ENCODE data around the gene STUB1.

The STUB1 gene

DNA sequence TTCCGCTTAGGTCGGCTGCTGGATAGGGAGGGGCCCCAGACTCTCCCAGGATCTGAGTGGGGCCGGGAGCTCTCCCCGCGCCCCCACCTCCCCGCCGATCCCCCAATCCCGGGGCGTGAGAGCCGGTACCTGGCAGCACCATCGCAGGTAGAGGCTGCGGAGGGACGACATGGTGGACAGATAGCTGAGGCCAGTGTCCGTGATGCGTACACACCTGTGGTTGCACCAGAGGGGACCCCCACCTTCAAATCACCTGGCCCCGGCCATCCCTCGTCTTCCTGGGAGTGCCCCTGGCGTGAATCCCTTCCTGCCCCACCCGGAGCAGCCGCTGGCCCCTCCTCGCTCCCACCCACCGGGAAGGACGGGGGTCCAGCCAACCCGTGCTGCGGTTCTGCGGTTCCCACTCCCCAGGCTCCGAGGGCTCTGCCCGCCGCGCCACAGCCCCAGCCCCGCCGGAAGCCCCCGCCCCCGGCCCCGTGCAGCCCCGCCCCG is 14.7 kb downstream of the STUB1 start:
- DNase-seq, result no peak

DNA sequence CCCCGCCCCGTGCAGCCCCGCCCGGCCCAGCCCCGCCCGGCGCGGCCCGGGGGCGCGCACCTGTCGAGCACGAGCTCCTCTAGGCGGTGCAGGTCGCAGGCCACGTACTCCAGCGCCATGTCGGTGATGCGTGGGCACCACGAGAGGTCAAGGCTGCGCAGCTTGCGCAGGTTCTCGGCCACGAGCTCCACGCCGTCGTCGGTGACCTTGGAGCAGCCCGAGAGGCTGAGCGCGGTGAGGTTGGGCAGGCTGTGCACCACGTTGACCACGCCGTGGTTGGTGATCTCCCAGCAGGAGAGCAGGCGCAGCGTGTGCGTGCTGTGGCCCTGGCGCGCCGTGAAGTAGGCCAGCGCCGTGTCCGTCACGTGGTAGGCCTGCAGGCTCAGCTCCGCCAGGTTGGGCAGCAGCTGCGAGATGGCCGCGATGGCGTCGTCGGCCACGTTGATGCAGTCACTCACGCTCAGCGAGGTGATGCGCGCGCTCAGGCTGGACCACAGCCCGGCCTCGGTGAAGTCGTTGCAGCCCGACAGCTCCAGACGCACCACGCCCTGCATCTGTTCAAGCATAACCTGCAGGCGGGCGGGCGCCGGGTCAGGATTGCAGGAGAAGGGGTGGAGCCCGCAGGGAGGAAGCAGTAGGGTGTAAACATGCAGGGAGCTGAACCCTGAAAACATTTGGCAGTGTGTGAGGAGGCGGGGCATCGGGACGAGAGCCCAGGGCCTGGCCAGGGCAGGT is 15.3 kb downstream of the STUB1 start:
- no peak for DNase-seq

DNA sequence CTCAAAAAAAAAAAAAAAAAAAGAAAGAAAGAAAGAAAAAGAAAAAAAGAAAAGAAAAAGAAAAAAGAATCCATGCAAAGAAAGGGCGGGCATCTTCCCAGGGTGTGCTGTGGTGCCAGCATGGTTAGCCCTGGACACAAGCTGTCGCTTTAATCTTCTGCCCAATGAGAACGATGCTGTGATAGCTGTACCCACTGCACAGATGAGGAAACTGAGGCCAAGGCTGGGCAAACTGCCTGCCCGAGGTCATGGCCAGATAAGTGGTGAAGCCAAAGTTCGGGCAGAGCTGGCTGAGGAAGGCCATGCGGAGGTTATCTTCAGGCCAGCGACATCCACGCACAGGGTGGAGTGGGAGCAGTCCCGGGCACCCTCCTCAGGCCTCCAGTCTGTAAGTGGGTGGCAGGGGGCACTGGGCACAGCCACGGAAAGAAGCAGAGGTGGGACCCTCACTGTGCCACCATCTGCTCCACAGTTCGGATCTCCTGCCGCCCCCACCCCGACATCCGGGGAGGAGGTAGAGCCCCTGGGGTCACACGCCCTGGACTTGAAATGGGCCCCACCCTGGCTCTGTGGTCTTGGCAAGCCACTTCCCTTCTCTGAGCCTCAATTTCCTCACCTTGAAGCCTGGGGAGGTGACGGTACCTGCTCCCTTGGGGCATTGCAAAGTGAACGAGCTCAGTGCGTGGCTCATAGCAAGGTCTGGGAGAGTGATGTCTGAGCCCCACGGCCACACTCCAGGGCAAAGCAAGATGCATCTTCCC is 18.9 kb downstream of the STUB1 start:
- no peak for DNase-seq

DNA sequence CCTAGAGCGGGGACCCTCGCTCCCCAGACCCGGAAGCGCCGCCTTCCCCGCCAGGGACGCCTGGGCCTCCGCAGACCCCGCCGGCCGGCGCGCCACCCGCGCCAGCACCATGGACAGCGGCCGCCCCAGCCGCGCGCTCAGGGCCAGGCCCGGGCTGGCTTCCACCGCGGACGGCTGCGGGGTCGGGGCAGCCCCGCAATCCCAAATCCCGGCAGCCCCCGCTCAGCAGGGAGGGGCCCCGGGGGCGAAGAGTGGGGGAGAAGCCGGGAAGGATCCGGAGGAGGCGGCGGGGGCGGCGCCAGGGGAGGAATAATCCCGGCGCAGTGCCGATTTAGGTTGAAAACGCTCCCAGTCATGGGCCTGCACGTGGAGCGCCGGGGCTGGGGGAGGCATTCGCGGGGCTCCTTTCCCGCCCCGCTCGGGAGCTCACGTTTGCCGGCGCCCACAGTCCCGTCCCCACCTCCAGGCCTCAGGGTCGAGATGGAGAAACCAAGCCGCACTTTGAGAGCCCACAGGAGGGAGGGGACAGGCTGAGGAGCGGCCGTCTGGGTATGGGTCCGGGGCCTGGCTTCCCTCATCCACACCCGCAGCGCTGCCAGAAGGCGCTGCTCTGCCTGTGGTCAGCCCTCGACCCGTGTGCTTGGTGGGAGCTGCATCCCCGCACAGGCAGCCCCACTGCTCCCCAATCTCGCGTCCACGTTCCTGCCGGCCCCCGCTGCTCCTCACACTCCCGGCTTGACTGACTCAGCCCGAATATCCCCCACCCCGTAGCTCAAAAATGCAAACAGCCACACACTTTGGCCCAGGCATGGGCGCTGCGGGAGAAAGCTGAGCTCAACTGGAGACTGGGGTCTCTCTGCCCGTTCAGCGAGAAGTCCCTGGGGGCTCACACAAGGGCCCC is 20.7 kb downstream of the STUB1 start:
- no peak for DNase-seq

DNA sequence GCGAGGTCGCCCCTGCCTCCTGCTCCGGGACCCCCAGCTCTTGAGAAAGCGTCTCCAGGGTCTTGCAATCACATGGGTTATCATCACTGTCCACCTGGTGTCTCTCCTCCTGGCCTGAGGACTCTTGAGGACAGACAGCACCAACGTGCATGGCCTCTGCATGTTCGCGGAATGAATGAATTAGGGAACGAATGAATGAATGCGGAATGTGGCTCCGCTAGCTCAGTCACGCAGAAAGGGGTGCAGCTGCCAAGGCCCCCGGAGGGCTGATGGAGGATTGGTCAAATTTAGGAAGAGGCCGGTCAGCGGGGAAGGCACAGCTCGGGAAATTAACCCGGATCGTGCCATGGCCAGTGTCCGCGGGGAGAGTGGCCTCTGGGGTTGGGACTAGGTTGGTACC is 22.1 kb downstream of the STUB1 start:
- no peak for DNase-seq

DNA sequence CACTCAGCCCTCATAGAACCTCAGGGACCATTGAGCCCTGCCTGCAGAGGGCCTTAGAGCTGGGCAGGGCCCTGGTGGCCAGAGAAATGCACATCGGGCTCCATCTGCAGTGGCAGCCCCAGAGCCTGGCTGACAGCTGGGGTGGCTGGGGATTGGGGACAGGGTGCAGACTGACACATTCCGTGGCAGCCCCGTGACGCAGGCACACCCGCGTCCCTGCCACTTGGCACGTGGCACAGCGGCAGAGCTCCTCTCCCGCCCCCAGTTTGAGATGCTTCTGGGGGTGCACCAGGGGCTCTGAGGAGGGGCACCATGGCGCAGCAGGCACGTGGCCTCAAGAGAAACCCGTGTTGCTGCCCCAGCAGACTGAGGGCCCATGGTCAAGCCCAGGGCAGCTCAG is 23.2 kb downstream of the STUB1 start:
- DNase-seq, result no peak

DNA sequence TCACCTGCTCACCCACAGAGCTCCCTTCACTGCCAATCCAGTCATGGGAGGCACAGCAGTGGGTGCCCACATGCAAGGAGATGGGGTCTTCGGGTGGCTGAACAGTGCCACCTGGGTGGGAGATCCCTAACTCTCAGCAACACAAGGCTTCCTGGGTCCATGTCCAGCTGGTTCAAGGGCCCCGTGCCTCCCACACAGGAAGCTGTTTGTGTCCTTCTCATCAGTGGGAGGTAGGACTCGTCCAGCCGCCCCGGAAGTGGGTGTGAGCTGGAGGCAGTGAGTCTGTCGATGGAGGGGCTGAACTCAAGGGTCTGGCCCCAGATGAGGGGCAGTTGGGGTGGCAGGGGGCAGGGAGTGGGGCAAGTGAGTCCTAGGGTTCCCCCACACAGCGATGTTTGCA is 23.8 kb downstream of the STUB1 start:
- no peak for DNase-seq

DNA sequence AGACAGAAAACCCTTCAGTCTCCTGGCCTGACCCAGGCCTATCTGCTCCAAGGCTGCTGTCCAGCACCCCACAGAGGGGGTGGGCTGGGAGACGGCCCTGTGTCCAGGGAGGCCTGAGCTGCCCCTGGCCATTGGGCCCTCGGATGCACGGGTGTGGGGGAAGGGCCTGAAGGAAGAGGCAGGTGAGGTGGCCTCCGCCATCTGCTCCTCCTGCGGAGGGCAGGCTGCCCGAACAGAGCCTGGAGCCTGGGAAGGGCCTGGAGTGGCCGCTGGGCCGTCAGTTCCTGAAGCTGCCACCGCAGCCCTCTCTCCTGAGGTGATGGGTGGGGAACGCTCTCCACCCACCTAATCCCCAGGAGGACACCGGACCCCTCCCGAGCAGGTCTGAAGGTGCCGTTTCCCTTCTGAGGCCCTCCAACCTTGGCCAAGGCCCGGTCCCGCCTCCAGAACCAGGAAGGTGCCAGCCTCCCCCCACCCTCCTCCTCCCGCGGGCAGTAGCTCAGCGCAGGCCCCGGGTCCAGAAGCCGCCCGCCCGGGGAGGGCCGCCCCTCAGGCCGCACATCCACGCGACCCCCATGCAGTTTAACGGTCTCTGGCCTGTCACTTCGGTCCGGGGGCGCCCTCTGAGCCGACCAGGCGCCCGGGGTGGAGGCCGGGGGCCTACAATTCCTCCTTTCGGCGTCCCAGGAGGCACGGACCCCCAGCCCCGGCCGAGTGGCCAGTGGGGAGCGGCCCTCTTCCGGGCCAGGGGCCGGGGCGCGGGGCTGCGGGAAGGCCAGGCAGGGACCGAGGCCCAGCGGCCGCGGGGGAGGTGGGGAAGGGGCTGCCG is 24.6 kb downstream of the STUB1 start:
- no peak for DNase-seq

DNA sequence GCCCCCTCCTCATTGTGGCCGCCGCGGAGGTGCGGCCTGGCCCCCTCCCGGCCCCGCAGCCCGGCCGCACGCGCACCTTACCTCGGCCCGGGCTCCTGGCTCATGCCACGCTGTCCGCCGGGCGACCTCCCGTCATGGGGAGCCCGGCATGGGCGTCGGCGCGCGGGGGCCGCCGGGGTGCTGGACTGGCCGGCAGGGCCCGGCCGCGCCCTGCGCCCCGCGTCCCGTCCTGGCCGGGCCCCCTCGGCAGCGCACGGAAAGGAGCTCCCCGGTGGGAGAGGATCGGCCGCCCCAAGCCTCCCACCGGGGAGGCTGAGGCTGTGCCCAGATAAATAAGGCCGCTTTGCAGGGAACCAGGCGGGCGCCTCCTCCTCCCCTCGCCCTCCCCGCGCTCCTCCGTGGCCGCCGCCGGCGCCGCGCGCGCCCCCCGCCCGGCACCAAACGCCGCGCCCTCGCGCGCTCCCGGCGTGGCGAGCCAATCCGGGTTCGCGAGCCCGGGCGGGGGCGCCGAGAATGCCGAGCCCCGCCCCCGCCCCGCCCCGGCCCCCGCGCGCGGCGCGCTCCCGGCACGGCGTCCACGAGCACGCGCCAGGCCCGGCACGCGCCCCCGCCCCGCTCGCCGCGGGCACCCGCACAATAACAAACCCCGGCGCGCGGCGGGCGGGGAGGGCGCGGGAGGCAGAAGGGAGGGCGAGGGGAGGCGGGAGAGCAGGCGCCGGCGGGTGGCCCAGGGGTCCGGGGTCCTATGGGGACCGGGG is 25.4 kb downstream of the STUB1 start, which contains the start of gene FBXL16:
Gene FBXL16 (minus strand): TSS at position 371 of the 758 bp plus-strand sequence. CDS start 8,396 bp downstream, outside the sequence.
- DNase-seq, result no peak

DNA sequence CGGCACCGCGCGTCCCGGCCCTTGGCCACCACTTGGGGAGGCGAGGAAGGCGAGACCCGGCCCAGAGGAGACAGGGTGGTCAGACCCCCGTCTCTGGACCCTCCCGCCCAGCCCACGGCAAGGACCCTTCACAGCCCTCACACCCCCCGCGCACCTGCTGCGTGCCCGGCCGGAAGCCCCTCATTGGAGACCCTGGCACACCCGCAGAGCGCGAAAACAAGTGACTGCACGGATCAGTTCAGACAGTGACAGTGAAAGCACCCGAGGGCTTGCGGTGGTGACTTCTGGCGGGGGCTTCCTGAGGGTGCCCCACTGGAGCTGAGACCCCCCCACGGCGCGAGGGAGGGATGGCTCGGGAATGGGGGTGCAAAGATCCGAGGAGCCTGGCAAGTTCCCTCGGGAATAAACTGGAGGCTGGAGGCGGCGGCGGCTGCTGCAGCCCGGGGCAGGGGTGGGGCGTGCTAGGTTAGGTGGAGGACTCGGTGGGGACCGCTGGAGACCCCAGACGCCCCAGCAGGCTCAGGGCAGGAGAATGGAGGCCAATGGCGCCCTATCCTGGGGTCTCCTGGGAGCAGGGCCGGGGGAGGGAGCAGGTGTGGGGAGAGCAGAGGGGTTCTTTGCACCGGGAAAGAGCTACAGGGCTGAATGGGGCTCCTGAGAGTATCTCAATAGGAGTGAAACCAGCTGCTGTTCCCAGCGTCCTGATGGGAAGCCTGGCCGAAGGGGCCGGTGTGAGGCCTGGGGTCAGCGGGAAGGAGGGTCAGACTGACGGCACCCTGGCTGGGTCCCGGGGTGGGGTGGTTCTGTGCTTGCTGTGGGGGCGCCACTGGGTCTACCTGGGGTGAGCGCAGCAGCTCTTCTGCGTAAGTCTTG is 26.2 kb downstream of the STUB1 start:
- no peak for DNase-seq

DNA sequence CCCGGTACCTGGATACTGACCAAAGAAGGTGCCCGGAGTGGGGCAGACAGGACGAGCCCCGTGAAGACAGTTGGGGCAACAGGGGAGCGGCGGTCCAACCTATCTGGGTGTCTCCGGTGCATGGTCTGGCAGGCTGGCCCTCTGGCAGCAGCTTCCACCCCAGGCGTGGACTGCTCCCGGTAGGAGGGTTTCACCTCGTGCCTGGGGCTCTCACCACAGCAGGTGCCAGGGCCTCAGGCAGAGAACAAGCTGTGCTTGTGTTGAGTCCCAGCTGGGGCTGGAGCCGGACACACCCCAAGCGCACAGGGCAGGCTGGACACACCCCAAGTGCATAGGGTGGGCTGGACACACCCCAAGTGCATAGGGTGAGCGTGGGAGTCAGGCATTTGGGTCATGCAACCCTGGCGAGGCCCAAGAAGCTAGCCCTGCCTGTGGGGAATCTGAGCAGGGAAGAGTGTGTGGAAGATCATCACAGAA is 26.9 kb downstream of the STUB1 start:
- no peak for DNase-seq

DNA sequence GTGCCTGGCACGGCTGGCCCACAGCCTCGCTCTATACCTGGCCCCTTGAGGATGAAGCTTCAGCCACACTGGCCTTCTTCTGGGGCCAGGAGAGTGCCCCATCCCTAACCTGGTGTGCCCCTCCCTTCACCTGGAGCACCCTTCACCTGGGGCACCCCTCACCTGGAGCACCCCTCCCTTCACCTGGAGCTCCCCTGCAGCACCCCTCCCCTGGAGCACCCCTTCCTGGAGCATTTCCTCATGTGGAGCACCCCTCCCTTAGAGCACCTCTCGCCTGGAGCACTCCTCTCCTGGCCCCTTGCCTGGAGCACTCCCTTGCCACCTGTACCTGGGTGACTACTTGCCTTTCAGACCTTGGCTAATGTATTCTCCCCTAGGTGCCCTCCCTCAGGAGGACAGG is 27.8 kb downstream of the STUB1 start:
- no peak for DNase-seq

DNA sequence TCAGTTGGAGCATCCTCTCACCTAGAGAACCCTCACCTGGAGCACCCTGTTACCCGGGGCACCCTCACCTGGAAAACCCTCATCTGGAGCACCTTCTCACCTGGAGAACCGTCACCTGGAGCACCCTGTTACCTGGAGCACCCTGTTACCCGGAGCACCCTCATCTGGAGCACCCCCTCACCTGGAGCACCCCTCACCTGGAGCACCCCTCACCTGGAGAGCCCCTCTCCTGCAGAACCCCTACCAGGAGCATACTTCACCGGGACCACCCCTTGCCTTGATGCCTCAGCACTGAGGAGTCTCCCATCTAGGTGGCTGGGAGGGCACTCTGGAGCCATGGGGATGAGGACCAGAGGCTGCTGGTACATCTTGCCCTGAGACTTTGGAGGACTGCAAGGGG is 28.7 kb downstream of the STUB1 start:
- DNase-seq, result no peak

DNA sequence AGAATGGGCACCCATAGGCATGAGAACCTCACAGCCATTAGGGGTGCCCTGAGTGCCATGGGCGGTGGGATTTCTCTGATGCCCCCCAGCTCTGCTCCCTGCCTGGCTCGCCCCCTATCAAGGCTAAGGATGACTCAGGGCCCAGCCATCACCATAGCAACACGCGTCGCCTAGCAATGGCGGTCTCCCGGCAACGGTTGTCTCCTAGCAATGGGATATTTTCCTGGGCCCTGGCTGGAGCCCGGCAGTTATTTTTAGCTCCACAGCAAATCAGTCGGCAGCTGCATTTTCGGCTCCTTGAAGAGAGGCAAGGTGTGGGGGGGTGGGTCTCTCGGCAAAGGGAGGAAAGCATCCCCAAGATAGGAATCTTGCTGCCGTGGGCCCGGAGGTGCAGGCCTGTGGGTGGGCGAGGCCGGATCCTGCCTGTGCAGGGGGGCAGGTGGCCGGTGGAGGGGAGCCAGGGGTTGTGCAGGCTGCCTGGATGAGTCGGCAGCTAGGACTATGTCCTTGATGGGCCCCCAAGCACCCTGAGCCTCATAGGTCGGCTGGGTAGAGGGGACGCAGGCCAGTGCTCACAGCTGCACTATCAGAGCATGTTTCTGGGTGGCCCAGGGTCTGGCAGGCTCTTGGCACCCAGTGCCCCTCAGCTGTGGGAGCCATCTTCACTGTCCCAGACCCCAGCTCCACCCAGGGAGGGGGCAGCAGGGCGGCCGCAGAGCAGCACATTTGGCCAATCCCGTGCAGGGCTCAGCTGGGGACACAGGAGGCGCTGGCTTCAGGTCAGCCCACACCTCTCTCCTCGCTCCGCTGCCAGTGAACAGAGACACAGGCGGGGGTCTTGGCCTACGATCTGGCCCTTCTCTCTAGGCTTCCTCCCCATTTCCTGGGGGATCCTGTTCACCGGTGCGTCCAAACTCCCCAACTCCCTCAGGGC is 29.6 kb downstream of the STUB1 start:
- peak; percentile 75 for DNase-seq

DNA sequence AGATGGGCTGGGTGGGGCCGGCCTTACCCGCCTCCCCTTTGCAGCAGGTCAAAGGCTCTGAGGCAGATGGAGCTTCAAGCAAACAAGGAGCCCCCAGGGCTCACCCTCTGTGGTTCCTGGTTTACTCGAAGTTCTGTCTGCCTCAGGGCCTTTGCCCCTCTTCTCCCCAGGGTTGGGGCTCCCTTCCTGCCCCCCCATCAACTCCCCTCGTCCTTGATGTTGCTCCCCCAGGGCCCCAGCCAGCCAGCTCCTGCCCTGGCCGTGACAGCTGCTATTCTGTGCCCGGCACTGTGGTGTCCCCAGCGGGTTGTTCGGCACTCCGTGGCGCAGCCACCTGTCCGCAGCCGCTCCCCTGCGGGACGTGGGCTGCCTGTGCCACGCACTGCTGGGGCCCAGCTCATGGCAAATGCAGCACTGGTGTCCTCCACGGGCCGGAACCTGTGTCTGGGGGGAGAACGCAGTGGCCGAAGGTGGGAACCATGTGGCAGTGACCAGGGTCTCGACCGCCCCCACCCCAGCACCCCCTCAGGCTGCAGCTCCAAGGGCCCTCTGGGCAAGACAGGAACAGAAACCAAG is 30.4 kb downstream of the STUB1 start:
- no peak for DNase-seq

DNA sequence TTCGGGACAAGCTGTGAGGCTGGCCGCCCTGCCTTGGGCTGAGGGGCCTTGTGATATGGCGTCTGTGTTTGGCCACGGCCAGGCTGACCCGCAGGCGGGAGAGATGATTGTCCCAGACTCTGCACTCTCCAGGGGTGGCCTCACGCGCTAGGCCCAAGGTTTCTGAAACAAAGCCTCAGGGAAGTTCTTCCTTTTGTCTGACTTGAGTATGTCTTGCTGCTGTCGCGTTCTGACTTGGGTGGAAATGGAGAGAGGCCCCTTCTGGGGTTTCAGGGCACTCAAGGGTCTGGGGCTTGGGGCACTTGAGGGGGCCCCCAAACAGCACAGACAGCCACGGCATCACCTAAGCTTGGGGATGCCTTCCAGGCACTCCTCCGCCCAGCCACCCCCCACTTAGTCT is 30.9 kb downstream of the STUB1 start:
- DNase-seq, result no peak

DNA sequence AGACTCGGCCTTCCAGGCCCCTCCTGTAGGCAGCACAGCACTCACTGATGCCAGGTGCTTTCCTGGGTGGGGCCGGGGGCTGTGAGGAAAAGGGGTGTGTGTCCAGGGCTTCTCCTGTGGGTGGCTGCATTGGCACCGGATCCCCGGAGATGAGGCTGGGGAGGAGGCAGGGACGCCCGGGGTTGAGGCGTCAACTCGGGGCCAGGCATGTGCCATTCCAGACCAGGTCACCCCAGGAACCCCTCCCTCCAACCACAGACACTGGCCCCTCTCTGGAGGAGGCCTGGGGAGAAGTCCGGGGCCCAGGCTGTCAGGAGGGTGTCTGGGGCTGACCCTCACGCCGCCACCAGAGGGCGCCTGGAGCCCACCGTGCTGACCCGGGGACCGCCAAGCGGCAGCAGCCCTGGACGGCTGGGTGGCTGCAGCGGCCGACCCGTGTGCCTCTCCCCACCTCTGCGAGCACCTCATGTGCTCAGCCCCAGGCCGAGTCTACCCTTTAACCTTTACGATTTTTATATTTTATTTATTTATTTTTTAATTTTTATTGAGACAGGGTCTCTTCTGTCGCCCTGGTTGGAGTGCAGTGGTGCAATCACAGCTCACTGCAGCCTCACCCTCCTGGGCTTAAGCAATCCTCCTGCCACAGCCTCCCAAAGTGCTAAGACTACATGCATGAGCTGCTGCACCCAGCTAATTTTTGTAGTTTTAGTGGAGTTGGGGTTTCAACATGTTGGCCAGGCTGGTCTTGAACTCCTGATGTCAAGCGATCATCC is 31.5 kb downstream of the STUB1 start:
- DNase-seq, result peak; percentile 49
